Measurements from ENCODE around the gene NFS1.

NFS1 gene

DNA sequence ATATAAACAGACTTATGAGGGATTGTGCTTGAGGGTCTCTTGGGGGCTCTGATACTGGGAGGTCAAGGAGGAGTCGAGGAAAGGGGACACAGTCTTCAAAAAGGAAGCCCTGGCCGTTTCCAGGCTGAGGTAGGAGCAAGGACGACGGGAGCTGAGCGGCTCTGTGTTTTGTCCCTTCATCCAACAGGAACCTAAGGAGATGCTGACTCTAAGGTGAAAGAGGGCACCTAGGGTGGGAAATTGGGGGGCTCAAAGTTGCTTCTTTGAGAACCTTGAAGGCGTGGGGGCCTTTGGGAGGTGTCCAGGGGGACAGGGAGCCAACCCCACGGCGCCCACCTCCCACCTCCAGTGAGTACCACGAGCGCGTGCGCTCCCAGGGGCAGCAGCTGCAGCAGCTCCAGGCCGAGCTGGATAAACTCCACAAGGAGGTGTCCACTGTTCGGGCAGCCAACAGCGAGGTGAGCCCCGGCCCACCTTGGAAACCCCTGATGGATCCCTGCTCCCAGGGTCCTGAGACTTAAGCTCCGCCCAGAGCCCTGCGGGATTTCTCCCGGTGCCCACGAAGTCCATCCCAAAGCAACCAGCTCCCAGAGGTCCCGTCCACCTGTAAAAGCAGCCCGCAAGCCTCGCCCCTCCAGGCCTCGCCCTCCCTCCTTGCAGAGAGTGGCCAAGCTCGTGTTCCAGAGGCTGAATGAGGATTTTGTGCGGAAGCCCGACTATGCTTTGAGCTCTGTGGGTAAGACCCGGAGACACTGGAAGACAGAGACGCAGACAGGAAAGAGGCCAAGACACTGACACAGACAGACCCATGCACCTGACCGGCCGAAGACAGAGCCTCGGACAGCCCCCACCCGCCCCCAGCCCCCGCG lies 80.7 kb downstream of the NFS1 start:
- peak; percentile 37 to 46 for DNase-seq (ENCODE audit: low read depth in 2 of 2)
- H3K4me3 ChIP-seq (replicated peaks in 1 of 2; ENCODE audit: low read depth in 2 of 2, low read length in 2 of 2), result peak overlapping the region; percentile 65 to 82

More for the DNA sequence above, 80.7 kb downstream of the NFS1 start:
- no peak for TF ChIP-seq CTCF (IDR thresholded peaks at IDR 0.05; ENCODE audit: low read depth, low read length)
